Thoracic aorta (tissue), 2 donors: ENCODE measurements around the gene PRM1. TPM values are rescaled to one million over a fixed set of nuclear protein-coding genes. Genes with fewer than 3 reads are reported as not detected.

Source experiments
- ATAC-seq: fragments of 150-250 bp; one replicate; pipeline ENCODE4 v1.8.0; 2017; ENCODE audit warnings: low read depth; ENCODE audit not compliant: insufficient number of reproducible peaks, low FRiP score
- DNase-seq: peaks from one replicate; pipeline ENCODE4 v3.0.0-alpha.2; 2020; ENCODE audit warnings: low spot score
- H3K27ac ChIP-seq, 2 donors: fragments of 200-600 bp; sonication (generic); 1 replicate in 1 of 2; 2 replicates in 1 of 2; pipeline ENCODE4 v1.5.1; 2016; ENCODE audit warnings: mild to moderate bottlenecking in 2 of 2, moderate library complexity in 2 of 2
- H3K27me3 ChIP-seq: fragments of 200-600 bp; sonication (generic); replicated peaks from 2 replicates; pipeline ENCODE4 v1.6.0; 2016; ENCODE audit warnings: mild to moderate bottlenecking; ENCODE audit not compliant: insufficient read depth
- H3K36me3 ChIP-seq: fragments of 200-600 bp; sonication (generic); one replicate; pipeline ENCODE4 v1.5.1; 2016
- H3K4me1 ChIP-seq, 2 donors: fragments of 200-600 bp; sonication (generic); 1 replicate in 1 of 2; 2 replicates in 1 of 2; pipeline versions ENCODE4 v1.5.1 to v1.6.0; 2016; ENCODE audit warnings: low read depth in 2 of 2, mild to moderate bottlenecking in 1 of 2; ENCODE audit not compliant: control insufficient read depth in 1 of 2
- H3K4me3 ChIP-seq: fragments of 200-600 bp; sonication (generic); 2 replicates; pipeline ENCODE4 v1.5.1; 2016; ENCODE audit warnings: mild to moderate bottlenecking
- H3K9me3 ChIP-seq: fragments of 200-600 bp; sonication (generic); 2 replicates; pipeline ENCODE4 v1.5.1; 2016
- total RNA-seq, 2 donors: library from RNA; depleted of rRNA; stranded (reverse); fragments of >200 nt; gene quantifications; one replicate each; pipeline versions ENCODE4 v1.1.0 to v1.2.3, GENCODE V29; 2016
- TF ChIP-seq, protein P1 (sequence below): fragments of 200-600 bp; sonication (generic); IDR thresholded peaks from one replicate; pipeline ENCODE4 v1.5.1; 2019; ENCODE audit warnings: antibody characterized with exemption

PRM1 gene
- total RNA-seq, 2 donors from 2014 or later = not detected

DNA sequence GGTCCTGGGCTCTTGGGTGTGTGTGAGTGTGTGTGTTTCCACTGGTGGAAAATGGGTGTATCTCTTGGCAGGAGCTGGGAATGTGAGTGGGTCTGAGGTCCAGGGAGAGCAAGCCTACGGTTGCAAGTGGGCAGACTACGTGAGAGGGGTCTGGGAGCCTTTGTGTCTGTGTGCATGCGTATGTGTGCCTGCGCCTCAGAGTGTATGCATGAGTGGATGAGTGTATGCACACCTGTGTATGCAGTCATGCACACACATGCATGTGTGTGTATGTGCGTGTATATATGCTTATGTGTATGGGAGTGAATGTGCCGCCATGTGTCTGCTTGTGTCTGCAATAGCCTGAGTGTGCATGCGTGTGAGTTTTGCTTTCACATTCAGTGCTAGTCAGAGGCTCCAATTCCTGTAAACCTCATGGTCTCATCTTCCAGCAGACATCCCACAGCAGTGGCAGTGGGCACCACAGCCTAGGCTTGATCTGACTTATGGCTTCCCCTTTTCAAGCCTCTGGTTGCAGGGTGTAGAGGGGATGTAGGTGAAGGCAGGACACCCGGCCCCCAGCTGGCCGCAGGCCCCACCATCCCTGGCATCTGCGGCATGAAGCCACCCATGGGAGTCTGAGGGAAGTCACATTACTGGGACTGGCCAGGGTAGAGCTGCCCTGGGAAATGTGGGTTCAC lies 44.4 kb upstream of the PRM1 start:
- H3K9me3 ChIP-seq = no peaks in the 10 kb centered on the region
- H3K27me3 ChIP-seq = no peaks in the 10 kb centered on the region
- DNase-seq (no peak), ATAC-seq (no peak)
- TF ChIP-seq, protein P1, sequence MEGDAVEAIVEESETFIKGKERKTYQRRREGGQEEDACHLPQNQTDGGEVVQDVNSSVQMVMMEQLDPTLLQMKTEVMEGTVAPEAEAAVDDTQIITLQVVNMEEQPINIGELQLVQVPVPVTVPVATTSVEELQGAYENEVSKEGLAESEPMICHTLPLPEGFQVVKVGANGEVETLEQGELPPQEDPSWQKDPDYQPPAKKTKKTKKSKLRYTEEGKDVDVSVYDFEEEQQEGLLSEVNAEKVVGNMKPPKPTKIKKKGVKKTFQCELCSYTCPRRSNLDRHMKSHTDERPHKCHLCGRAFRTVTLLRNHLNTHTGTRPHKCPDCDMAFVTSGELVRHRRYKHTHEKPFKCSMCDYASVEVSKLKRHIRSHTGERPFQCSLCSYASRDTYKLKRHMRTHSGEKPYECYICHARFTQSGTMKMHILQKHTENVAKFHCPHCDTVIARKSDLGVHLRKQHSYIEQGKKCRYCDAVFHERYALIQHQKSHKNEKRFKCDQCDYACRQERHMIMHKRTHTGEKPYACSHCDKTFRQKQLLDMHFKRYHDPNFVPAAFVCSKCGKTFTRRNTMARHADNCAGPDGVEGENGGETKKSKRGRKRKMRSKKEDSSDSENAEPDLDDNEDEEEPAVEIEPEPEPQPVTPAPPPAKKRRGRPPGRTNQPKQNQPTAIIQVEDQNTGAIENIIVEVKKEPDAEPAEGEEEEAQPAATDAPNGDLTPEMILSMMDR = no peak
- no peaks in the 10 kb centered on the region for H3K36me3 ChIP-seq
- peaks cover 14 to 19% of the 10 kb centered on the region in 2 donors for H3K4me1 ChIP-seq
- no peak overlapping the region for H3K27ac ChIP-seq
- H3K4me3 ChIP-seq = no peak overlapping the region

DNA sequence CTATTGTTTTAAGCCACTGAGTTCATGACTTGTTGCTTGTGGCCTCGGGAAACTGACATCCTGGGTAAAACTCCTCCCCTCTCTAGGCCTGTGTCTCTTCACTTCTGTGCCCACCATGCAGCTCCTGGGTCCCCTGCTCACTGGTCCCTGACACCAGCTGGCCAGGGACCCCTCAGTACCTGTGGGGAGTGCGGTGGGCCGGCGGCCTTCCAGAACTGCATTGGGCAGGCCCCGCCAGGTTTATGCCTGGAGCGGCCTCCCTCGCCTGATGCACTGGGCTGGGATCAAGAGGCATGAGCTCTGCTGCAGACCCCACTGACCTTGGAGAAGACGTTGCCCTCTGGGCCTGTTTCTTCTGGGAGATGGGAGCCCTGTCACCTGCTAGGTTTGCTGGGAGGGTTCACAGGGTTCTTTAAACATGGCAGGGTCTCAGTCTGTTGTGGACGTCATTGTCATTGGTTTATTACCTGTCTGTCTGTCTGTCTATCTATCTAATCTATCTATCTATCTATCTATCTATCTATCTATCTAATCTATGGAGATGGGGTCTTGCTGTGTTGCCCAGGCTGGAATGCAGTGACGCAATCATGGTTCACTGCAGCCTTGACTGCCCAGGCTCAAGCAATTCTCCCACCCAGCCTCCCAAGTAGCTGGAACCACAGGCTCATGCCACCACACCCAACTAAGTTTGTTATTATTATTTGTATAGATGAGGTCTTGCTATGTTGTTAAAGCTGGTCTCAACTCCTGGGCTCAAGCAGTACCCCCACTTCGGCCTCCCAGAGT lies 42.6 kb upstream of the PRM1 start:
- Histone ChIP-seq H3K27me3 (no peaks in the 10 kb centered on the region), H3K4me1 (peaks cover 8 to 12% of the 10 kb centered on the region in 2 donors), H3K9me3 (no peaks in the 10 kb centered on the region), H3K27ac (no peak overlapping the region), H3K36me3 (no peaks in the 10 kb centered on the region), H3K4me3 (no peak overlapping the region)
- no peak for ATAC-seq
- TF ChIP-seq, protein P1 = no peak
- DNase-seq = no peak

DNA sequence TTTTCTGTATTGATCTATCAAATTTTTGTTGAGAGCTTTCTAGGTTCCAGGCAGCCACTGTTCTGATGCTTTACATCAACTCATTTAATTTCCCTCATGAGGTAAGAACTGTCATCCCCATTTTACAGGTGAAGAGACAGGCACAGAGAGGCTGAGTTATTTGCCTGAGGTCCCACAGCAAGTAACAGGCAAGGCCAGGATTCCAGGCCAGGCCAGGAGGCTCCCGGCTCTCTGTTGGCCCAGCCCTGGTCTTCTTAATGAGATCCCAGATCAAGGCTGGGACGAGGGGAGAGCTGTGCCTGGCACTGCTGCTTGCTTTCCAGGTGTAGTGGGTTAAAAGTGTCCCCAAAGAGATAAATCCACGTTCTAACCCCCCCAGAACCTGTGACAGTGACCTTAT lies 41.7 kb upstream of the PRM1 start:
- no peak overlapping the region for H3K4me3 ChIP-seq
- no peak for DNase-seq
- H3K4me1 ChIP-seq = peaks cover 0 to 3% of the 10 kb centered on the region in 2 donors
- TF ChIP-seq, protein P1 = no peak
- no peaks in the 10 kb centered on the region for H3K27me3 ChIP-seq
- no peak for ATAC-seq
- H3K27ac ChIP-seq = no peak overlapping the region
- H3K9me3 ChIP-seq = no peaks in the 10 kb centered on the region
- H3K36me3 ChIP-seq = no peaks in the 10 kb centered on the region

DNA sequence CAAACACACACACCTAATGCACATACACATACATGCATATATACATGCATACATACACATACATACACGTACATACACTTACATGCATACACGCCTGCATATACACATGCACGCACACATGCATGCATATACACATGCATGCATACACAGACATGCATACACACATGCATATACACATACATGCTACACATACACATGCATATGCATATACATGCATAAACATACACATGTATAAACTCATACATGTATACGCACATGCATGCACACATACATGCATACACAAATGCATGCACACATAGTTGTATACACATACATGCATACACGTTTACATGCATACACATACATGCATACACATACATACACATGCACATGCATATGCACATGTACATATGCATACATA lies 40.5 kb upstream of the PRM1 start:
- Histone ChIP-seq H3K27ac (no peak overlapping the region), H3K9me3 (no peaks in the 10 kb centered on the region), H3K4me1 (no peaks in the 10 kb centered on the region), H3K4me3 (no peak overlapping the region), H3K36me3 (no peaks in the 10 kb centered on the region), H3K27me3 (no peaks in the 10 kb centered on the region)
- no peak for ATAC-seq
- TF ChIP-seq, protein P1 = no peak
- no peak for DNase-seq

DNA sequence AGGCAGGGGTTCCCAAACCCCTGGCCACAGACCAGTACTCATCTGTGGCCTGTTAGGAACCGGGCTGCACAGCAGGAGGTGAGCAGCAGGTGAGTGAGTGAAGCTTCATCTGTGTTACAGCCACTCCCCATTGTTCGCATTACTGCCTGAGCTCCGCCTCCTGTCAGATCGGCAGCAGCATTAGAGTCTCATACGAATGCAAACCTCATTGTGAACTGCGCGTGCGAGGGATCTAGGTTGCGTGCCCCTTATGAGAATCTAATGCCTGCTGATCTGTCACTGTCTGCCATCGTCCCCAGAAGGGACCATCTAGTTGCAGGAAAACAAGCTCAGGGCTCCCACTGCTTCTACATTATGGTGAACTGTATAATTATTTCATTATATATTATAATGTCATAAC lies 39.0 kb upstream of the PRM1 start:
- Histone ChIP-seq H3K27ac (no peak overlapping the region), H3K4me1 (no peaks in the 10 kb centered on the region), H3K9me3 (no peaks in the 10 kb centered on the region), H3K4me3 (no peak overlapping the region), H3K36me3 (no peaks in the 10 kb centered on the region), H3K27me3 (no peaks in the 10 kb centered on the region)
- no peak for ATAC-seq
- DNase-seq = no peak
- TF ChIP-seq, protein P1 = no peak
